ENCODE measurements around the gene APBA3.

APBA3 gene

DNA sequence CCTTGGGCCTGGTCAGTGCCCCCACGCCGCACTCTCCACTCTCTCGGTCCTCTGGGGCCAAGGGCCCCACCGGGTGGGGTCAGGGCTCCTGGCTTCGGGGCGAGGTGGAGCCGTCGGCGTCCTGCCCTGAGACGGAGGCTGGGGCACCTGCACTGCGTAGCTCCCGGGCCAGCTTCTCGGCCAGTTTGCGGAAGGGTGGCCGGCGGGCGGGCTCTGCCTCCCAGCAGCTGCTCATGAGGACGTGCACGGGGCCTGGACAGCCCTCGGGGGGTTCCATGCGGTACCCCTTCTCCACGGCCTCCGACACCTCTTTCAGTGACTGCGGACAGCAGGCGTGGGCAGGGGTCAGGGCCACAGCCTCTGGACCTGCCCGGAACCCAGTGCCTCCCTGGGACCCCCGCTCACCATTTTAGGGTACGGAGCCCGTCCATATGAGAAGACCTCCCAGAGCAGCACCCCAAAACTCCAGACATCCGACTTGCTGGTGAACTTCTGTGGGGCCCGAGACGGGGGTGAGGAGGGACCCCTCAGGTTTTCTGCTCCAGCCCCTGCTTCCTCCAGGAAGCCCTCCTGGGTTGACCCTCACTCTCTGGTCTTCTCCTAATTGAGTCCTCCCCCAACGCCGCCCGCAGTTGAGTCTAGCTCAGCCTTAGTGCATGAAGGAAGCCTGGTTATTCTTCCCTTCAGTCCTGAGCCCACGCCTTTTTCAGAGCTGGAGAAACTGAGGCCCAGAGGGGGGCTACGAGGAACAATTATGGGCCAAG is 16.8 kb upstream of the APBA3 start:
- Histone ChIP-seq H3K27me3 (replicated peaks; ENCODE audit: insufficient read depth, low read length) (peaks cover 51% of the 10 kb centered on the region), H3K9ac (ENCODE audit: low read length) (no peak overlapping the region), H2AFZ (ENCODE audit: low read length) (no peak overlapping the region), H3K4me2 (ENCODE audit: low read depth, low read length) (no peak overlapping the region), H3F3A (ENCODE audit: insufficient read depth, low read length) (no peaks in the 10 kb centered on the region), H4K20me1 (ENCODE audit: insufficient read depth, low read length) (no peaks in the 10 kb centered on the region), H3K9me2 (replicated peaks; ENCODE audit: insufficient read depth, low read length) (no peaks in the 10 kb centered on the region), H3K9me3 (replicated peaks; ENCODE audit: insufficient read depth, low read length) (no peaks in the 10 kb centered on the region), H3K27ac (ENCODE audit: low read length) (no peak overlapping the region), H3K79me2 (ENCODE audit: low read length) (no peaks in the 10 kb centered on the region), H3K36me3 (replicated peaks; ENCODE audit: insufficient read depth, low read length) (no peaks in the 10 kb centered on the region), H3K4me1 (ENCODE audit: low read length) (no peaks in the 10 kb centered on the region), H3K4me3 (ENCODE audit: low read length) (no peak overlapping the region)
- no peak for DNase-seq
- TF ChIP-seq, protein P1, sequence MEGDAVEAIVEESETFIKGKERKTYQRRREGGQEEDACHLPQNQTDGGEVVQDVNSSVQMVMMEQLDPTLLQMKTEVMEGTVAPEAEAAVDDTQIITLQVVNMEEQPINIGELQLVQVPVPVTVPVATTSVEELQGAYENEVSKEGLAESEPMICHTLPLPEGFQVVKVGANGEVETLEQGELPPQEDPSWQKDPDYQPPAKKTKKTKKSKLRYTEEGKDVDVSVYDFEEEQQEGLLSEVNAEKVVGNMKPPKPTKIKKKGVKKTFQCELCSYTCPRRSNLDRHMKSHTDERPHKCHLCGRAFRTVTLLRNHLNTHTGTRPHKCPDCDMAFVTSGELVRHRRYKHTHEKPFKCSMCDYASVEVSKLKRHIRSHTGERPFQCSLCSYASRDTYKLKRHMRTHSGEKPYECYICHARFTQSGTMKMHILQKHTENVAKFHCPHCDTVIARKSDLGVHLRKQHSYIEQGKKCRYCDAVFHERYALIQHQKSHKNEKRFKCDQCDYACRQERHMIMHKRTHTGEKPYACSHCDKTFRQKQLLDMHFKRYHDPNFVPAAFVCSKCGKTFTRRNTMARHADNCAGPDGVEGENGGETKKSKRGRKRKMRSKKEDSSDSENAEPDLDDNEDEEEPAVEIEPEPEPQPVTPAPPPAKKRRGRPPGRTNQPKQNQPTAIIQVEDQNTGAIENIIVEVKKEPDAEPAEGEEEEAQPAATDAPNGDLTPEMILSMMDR (IDR thresholded peaks at IDR 0.05; ENCODE audit: low read length) = no peak
- TF ChIP-seq EZH2phosphoT487 (IDR thresholded peaks at IDR 0.05; ENCODE audit: low read length) = no peak
- TF ChIP-seq EZH2 (optimal IDR thresholded peaks at IDR 0.05; ENCODE audit: low read depth, low read length) = no peak

DNA sequence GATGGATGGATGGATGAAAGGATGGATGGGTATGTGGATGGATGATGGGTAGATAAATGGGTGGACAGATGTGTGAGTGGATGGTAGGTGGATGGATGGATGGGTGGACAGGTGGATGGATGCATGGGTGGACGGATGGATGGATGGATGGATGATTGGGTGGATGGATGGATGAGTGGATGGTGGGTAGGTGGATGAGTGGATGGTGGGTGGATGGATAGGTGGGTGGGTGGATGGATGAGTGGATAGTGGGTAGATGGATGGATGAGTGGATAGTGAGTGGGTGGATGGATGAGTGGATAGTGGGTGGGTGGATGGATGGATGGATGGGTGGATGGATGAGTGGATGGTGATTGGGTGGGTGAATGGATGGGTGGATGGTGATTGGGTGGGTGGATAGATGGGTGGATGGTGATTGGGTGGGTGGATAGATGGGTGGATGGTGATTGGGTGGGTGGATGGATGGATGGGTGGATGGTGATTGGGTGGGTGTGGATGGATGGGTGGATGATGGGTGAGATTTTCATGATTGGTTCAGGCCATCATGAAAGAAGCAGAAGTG is 15.1 kb upstream of the APBA3 start:
- Histone ChIP-seq H3K4me1 (ENCODE audit: low read length) (no peaks in the 10 kb centered on the region), H2AFZ (ENCODE audit: low read length) (no peak overlapping the region), H3K4me3 (ENCODE audit: low read length) (no peak overlapping the region), H4K20me1 (ENCODE audit: insufficient read depth, low read length) (no peaks in the 10 kb centered on the region), H3K9ac (ENCODE audit: low read length) (no peak overlapping the region), H3K27ac (ENCODE audit: low read length) (no peak overlapping the region), H3F3A (ENCODE audit: insufficient read depth, low read length) (no peaks in the 10 kb centered on the region), H3K36me3 (replicated peaks; ENCODE audit: insufficient read depth, low read length) (no peaks in the 10 kb centered on the region), H3K9me2 (replicated peaks; ENCODE audit: insufficient read depth, low read length) (no peaks in the 10 kb centered on the region), H3K27me3 (replicated peaks; ENCODE audit: insufficient read depth, low read length) (peaks cover 50% of the 10 kb centered on the region), H3K9me3 (replicated peaks; ENCODE audit: insufficient read depth, low read length) (no peaks in the 10 kb centered on the region), H3K4me2 (ENCODE audit: low read depth, low read length) (no peak overlapping the region), H3K79me2 (ENCODE audit: low read length) (no peaks in the 10 kb centered on the region)
- no peak for DNase-seq
- TF ChIP-seq EZH2phosphoT487 (IDR thresholded peaks at IDR 0.05; ENCODE audit: low read length) = no peak
- TF ChIP-seq, protein P1 (IDR thresholded peaks at IDR 0.05; ENCODE audit: low read length) = no peak
- no peak for TF ChIP-seq EZH2 (optimal IDR thresholded peaks at IDR 0.05; ENCODE audit: low read depth, low read length)

DNA sequence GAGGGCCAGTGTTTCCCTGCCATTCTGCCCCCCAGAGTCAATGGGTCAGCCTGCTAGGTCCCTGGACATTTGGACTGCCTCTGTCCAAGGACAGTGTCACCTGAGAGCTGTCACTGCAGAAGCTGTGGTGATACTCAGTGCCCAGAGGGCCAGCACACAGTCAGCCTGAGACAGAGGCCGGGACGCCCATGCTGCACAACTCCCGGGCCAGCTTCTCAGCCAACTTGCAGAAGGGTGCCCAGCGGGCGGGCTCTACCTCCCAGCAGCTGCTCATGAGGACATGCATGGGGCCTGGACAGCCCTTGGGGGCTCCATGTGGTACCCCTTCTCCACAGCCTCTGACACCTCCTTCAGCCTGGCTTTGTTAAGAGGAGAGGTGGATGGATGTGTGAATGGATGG is 14.3 kb upstream of the APBA3 start:
- no peak for DNase-seq
- H3F3A ChIP-seq (ENCODE audit: insufficient read depth, low read length) = no peaks in the 10 kb centered on the region

More for the DNA sequence above, 14.3 kb upstream of the APBA3 start:
- H3K9ac ChIP-seq (ENCODE audit: low read length) = no peak overlapping the region
- no peak overlapping the region for H3K4me3 ChIP-seq (ENCODE audit: low read length)
- no peaks in the 10 kb centered on the region for H3K4me1 ChIP-seq (ENCODE audit: low read length)
- H3K27ac ChIP-seq (ENCODE audit: low read length) = no peak overlapping the region
- peaks cover 42% of the 10 kb centered on the region for H3K27me3 ChIP-seq (replicated peaks; ENCODE audit: insufficient read depth, low read length)
- no peaks in the 10 kb centered on the region for H3K79me2 ChIP-seq (ENCODE audit: low read length)
- H3K9me2 ChIP-seq (replicated peaks; ENCODE audit: insufficient read depth, low read length) = no peaks in the 10 kb centered on the region
- no peaks in the 10 kb centered on the region for H3K36me3 ChIP-seq (replicated peaks; ENCODE audit: insufficient read depth, low read length)
- no peaks in the 10 kb centered on the region for H4K20me1 ChIP-seq (ENCODE audit: insufficient read depth, low read length)
- H3K4me2 ChIP-seq (ENCODE audit: low read depth, low read length) = no peak overlapping the region
- TF ChIP-seq EZH2phosphoT487 (IDR thresholded peaks at IDR 0.05; ENCODE audit: low read length) (no peak), EZH2 (optimal IDR thresholded peaks at IDR 0.05; ENCODE audit: low read depth, low read length) (no peak)
- TF ChIP-seq, protein P1 (IDR thresholded peaks at IDR 0.05; ENCODE audit: low read length) = no peak
- H3K9me3 ChIP-seq (replicated peaks; ENCODE audit: insufficient read depth, low read length) = no peaks in the 10 kb centered on the region
- H2AFZ ChIP-seq (ENCODE audit: low read length) = no peak overlapping the region

Data from MM.1S (cell line).